ENCODE measurements around the gene SHC4. TPM values are rescaled to one million over a fixed set of nuclear protein-coding genes. Genes with fewer than 3 reads are reported as not detected.

The SHC4 gene
- total and polyA plus RNA-seq, 9 of the 15 experiments (the other 6 are each of a cell fraction or from before 2014, with no cell fraction given) = 0.43 to 1.2 (median 0.67) TPM

- TF ChIP-seq ZNF318 (IDR thresholded peaks at IDR 0.05; ENCODE audit: borderline replicate concordance in 1 of 2, low read depth in 1 of 2) (peak in 1 of 2 experiments; percentile 19; a peak in 1 of 4 replicates), ILF3 (IDR thresholded peaks at IDR 0.05; ENCODE audit: borderline replicate concordance) (no peak), POLR2G (IDR thresholded peaks at IDR 0.05; ENCODE audit: low read depth, low read length) (peak; percentile 85), FOXJ3 (CRISPR knock-in tag; IDR thresholded peaks at IDR 0.05) (no peak), TEAD1 (CRISPR knock-in tag; IDR thresholded peaks at IDR 0.05) (0 out of 4 replicates have a peak, but pooled peaks of 1 of the 2 experiments have one; percentile 73), BRD4 (IDR thresholded peaks at IDR 0.05) (peak; percentile 52; the same call in 1 of the 2 replicates), ZC3H8 (IDR thresholded peaks at IDR 0.05) (peak; percentile 48; the same call in 1 of the 2 replicates), DDX20 (tag; IDR thresholded peaks at IDR 0.05; ENCODE audit: low read depth) (no peak), MYBL2 (IDR thresholded peaks at IDR 0.05; ENCODE audit: low read depth) (peak; percentile 71), MYBL2 (CRISPR knock-in tag; IDR thresholded peaks at IDR 0.05; ENCODE audit: borderline replicate concordance) (no peak), ATF1 (CRISPR knock-in tag; IDR thresholded peaks at IDR 0.05) (no peak; the same call in 1 of the 2 replicates), ATF1 (tag; IDR thresholded peaks at IDR 0.05) (peak; percentile 91), GABPA (tag; conservative IDR thresholded peaks at IDR 0.05; ENCODE audit: low read depth) (no peak)
- TF ChIP-seq, protein P1, sequence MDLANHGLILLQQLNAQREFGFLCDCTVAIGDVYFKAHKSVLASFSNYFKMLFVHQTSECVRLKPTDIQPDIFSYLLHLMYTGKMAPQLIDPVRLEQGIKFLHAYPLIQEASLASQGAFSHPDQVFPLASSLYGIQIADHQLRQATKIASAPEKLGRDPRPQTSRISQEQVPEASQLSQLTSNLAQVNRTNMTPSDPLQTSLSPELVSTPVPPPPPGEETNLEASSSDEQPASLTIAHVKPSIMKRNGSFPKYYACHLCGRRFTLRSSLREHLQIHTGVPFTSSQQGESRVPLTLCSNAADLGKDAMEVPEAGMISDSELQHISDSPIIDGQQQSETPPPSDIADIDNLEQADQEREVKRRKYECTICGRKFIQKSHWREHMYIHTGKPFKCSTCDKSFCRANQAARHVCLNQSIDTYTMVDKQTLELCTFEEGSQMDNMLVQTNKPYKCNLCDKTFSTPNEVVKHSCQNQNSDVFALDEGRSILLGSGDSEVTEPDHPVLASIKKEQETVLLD (IDR thresholded peaks at IDR 0.05) = peak; percentile 99
These were observed 85.8 kb downstream of the SHC4 start, which contains the start of gene EID1 (continued) for GRCh38 chr15:48877630-48878595.

Measured in K562 (cell line).